ENCODE data around the gene YEATS2.

- no peak for TF ChIP-seq POLR2A (IDR thresholded peaks at IDR 0.05; ENCODE audit: low read depth, low read length)
- TF ChIP-seq POLR2AphosphoS5 (IDR thresholded peaks at IDR 0.05; ENCODE audit: low read depth, low read length) = no peak
Observed at GRCh38 chr3:183802989-183803388, 105.4 kb downstream of the YEATS2 start.
